Suppressor macrophage (primary cell): ENCODE data around the gene RPTOR.

Experiments
- DNase-seq, 4 experiments: peaks; one replicate each; pipeline ENCODE4 v3.0.0-alpha.2; 2020 to 2022

RPTOR gene

DNA sequence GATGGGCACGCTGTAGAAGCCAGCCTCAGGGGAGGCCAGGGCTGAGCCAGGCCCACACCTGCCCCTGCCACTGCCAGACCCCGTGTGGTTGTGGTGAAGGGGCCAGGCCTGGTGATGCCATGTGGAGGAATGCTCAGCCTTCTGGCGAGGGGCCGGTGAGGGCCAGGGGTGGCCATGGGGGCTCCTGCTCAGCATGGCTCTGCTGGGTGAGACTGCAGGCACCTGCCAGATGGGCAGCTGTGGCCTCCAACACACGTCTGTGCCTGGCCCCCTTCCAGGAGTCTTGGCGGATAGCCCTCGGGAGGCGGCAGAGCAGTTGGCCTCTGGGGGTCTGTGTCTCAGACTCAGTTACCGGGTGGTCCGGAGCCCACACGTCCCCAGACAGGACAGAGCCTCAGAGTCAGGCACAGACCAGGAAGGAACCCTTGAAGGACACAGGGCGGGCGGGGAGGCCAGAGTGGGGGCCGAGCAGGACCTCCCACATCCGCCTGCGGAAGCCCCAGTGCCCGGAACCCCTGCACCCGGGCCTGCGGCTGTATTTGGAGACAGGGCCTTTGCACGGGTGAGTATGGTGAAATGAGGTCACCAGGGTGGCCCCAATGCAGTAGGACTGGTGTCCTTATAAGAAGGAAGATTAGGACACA lies 424.5 kb downstream of the RPTOR start:
- peak; percentile 19 to 48 (median 37) for DNase-seq

DNA sequence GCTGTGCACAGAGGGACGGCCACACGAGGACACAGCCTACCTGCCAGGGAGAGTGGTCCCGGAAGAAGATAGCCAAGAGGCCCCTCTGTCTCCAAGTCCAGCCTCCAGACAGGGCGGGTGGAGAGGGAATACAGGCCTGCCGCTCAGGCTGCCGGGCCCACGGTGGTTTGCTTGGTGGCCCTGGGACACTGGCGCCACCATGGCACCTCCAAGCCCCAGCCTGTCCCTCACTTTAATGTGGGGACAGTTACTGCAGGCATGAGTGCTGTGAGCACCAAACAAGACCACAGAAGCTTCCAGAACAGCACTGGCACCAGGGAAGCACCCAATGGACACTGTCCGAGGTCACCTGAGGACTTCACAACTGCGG lies 425.0 kb downstream of the RPTOR start:
- DNase-seq: no peak

DNA sequence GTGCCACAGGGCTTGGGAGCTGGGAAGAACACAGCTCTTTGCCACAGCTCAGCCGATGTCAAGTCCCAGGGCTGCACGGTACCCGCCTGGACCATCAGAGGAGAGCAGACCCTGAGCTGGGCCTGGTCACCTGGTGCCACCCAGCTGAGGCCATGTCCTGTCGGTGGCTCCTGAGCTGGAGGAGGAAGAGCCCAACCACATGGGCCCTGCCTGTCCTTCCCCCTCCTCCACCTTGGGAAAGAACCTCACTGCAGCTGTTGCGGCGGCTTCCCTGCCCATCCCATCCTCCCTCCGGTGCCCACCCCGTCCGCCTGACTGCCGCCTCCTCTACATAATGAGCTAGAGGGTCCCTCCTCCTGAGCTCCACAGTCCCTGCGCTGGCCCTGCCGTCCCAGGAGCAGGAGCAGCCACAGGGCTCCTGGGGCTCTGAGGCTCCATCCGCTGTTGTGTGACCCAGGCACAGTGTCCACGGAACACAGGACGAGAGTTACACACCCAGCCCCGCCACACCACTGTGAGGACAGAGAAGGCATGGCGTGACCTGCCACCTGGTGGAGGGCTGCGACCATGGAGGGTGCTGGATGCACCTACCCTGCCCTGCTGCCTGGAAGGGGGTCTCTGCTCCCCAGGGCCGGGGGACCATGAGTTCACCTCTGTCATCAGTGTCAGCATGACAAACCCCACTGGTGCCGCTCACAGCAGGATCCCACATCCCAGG lies 425.6 kb downstream of the RPTOR start:
- DNase-seq: peak in 3 of 4 experiments; percentile 26 to 56 (median 28)

DNA sequence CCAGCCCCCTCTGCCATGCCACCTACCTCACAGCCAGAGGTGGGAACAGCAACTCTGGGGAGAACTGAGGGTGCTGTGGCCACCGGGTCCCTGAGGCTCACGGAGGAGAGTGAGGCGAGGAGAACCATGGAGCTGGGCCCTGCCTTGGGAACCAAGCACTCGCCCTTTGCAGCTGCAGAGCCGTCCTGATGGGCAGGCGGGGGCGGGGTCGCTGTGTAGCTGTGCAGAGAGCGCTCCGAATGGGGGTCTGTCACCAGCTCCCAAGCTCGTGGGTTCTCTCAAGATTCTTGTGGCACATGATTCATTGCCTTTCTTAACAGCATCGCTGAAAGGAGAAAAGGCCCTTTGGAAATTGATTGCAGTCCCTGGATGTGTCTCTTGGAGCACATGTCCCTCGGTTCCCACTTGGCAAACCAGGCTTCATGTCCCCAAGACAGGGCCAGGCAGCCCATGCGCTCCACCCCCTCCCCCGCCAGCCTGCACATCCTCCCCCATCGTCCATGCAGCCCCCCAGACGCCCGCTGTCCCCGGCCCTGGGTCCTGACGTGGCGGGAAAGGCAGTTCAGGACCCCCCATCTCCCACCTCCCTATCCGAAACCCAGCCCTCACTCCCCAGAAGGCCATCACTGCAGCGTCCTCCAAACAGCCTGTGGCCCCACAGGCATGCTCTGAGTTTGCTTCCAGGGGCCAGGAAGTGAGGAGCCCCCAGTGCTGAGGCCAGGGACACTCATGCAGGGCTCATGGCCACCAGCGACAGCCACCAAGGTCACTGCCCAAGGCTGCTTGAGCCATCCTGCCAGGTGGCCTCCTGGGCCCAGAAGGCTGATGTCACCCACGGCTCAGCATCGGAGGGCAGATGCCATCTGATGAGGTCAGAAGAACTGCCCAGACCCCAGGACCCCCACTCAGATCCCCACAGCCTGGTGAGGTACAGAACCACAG lies 426.4 kb downstream of the RPTOR start:
- no peak for DNase-seq

DNA sequence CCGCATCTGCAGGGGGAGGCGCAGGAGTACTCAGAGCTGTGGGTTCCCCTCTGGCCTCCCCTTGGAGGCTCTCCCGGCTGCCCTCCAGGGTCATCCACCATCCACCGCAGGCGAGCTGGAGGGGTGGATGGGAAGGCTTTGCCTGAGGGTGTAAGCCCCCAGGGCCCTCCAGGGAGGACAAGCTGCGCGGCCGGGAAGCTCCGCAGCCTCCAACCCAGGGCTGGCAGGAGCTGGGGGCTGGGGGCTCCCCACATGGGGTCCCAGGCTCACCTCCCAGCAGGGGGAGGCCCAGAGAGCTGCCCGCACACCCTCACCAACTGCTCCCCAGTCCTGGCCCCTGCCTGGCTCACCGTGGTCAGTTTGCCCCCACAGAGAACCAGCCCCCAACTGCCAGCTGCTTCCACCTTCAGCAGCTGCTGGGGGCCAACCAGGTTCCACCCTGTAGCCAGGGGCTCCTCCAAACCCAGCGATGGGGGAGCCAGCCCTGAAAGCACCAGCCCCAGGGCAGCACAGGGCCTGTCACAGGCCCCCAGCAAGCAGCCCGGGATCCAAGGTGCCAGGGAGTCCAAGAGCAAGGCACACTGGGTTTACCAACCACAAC lies 427.2 kb downstream of the RPTOR start:
- DNase-seq: no peak

DNA sequence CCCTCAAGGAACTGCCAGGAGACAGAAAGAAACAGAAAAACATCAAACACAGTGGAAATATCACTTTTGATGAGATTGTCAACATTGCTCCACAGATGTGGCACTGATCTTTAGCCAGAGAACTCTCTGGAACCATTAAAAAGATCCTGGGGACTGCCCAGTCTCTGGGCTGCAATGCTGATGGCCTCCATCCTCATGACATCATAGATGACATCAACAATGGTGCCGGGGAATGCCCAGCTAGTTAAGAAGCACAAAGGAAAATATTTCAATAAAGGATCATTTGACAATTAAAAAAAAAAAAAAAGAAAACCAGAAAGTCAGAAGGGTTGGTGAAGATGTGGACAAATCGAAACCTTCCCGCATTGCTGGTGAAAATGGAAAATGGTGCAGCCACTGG lies 432.1 kb downstream of the RPTOR start:
- DNase-seq: no peak

DNA sequence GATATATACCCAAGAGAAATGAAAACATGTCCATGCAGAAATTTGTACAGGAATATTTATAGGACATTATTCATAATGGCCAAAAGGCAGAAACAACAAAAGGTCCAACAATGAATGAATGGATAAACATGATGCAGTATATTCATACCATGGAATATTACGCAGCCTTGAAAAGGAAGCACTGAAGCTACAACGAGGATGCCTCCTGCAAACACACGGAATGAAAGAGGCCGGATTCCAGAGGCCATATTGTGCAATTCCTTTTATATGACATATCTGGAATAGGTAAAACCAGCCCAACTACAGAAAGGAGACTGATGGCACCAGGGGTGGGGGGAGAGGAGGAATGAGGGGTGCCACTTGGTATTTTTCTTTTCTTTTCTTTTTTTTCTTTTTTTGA lies 432.5 kb downstream of the RPTOR start:
- no peak for DNase-seq

DNA sequence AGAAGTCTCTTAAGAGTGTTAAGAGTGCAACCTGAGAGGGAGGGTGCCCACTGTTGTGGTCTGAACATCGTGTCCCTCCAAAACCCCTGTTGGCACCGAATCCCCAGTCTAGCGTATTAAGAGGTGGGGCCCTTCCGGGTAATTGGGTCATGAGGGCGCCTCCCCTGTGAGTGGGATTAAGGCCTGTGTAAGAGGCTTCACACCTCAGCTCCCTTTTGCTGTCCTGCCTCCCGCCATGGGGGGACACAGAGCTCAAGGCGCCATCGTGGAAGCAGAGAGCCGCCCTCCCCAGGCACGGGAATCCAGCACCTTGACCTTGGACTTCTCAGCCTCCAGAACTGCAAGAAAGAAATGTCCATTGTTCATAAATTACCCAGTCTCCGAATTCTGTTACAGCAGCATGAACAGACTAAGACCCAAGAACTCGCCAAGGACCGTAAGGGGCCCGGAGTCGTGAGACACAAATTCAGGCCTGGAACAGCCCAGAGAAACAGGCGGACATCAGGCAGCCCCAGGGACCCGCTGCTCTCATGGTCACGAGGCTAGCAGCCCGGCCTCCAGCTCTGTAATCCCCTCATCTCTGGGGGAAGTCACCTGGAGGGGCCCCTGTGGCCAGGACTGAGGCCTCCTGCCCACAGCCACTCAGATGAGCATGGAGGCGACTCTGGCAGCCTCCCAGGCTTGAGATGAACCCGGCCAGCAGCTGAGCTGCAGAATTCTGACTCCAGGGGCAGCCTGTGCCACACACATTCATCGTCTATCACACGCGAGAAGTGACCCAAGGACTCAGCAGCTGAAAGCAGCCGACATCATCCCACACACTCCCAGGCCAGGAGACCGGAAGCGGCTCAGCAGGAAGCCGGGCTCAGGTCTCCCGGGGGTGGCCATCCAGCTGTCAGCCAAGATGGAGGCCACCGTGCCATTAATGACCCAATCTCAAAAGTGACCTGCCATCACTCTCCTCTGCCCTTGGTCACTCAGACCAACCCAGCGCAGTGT lies 434.2 kb downstream of the RPTOR start:
- DNase-seq: no peak

DNA sequence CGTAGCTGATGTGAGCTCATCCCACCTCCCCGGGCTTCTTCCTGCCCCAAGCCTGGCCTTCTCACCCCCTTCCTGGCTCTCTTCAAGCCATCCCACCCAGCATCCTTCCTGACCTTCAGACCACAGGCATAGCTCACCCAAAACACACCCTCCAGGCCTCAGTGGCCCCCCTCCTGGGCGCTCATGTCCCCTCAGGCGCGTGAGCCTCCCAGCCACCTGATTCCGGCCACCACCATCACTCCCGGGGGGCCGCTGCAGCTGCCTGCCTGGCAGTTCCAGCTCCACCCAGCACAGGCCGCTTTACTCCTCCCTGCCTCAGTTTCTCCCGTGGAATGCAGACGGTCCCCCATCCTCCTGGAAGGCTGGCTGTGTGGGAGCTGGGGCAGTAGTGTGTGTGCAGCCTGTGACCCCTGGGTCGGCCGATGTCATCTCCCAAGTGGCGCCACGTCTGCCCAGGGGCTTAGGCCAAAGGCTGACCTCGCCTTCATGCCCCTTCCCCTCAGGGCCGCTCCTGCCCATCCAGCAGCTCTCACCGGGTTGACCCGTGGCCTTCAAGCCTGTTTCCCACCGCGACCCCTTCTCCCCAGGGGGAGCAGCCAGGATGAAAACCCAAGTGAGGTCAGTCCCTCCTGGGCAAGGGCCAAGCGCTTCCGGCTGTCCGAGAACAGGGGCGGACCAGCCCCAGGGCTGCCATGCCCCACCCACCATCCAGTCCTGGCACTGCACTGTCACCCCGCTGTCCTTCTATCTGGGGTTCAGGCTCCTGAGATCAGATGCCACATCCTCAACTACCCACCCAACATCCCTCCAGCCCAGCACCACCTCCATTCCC lies 435.1 kb downstream of the RPTOR start:
- no peak for DNase-seq

DNA sequence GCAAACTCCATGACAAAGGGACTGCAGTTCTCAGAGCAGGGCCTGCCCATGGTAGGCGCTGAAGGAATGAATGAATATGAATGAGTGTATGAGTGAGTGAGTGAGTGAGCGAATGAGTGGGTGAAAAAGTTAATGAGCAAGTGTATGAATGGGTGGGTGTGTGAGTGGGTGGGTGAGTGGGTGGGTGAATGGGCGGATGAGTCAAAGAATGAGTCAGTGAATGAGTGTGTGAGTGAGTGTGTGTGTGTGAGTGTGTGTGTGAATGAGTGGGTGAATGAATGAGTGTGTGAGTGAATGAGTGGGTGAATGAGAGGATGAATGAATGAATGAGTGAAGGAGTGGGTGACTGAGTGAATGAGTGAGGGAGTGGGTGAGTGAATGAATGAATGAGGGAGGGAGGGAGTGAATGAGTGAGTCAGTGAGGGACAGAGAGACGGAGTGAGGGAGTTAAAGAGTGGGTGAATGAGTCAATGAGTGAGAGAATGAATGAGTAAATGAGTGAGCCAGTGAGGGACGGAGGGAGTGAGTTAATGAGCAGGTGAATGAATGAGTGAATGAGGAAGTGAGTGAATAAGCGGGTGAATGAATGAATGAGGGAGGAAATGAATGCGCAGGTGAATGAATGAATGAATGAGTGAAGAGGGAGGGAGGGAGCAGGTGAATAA lies 435.9 kb downstream of the RPTOR start:
- no peak for DNase-seq

DNA sequence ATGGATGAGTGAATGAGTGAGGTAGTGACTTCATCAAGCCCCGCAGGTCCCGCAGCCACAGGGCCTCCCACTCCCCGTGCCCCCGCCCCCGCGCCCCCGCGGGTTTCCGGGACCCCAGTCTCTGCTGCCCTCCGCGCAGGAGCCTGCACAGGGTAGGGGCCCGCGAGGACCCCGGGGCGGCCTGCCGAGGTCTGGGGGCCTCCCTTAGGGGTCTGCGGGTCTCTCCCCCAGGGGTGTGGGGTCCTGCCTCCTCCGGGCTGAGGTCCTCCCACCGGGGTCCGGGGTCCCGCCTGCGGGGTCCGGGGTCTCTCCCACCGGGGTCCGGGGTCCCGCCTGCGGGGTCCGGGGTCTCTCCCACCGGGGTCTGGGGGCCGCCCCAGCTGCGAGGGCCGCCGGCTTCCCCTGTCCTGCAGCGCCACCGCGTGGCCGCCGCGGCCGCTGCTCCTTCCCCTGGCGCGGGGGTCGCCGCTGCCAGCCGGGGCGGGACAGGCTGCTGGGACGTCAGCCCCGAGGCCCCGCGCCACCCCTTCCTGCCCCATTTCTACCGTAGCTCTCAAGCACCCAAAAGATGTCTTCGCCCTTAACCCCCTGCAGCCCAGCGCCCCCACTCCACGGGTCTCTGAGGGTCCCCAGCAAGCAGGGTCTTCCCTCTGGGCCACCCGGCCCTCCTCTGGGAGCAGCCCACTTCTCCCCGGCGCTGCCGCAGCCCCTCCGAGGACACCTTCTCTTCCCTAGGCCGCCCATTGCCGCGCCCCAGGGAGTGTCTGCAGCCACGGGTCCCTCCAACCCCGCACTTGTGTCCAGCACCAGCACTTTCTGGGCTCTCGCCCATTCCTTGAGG lies 436.6 kb downstream of the RPTOR start:
- DNase-seq: peak in 3 of 4 experiments; percentile 30 to 56 (median 52)

DNA sequence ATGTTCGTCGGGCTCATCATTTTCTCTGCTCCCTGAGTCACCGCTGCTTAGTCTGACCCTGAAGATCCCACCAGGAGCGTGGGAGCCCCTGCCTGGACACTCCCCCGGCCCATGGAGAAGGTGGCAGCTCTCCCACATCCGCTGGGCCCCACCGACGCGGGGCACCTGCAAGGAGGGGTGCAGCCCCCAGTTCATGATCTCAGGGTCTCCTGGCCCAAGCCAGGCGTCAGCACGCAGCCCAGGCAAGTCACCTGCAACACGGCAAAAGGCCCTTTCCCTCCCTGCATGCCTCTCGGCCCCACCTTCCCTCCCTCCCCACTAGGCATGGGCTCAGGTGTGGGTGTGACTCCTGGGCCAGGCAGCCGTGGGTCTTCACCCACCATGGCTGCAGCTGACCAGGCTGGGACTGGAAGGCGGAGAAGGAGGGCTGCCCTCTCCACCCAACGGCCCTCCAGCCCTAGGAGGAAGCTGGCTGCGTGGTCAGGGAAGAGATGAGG lies 437.3 kb downstream of the RPTOR start:
- peak in 1 of 4 experiments; percentile 36 for DNase-seq

DNA sequence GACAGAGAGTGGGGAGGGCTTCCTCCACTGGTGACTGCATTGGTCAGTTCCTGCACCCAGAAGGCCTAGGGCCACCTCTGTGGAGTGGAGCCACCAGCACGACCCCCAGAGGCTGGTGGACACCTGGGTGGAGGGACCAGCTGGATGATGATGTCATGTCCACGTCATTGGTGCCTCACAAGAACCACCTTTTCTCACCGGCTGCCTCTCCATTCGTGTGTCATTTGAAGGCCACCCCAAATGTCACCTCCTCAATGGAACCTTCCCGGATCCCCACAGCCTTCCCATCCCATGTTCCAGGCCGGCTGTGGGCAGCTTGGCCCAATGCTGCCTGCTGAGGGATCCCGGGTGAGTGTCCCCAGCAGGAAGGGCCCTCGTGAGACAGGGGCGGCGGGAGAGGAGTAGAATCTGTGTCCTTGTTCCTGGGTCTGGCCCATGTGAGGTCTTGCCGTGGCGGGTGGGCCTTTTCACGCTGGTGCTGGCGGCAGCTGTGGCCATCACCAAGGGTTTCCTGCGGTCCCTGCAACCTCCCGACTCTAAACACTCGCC lies 437.9 kb downstream of the RPTOR start:
- DNase-seq: no peak

DNA sequence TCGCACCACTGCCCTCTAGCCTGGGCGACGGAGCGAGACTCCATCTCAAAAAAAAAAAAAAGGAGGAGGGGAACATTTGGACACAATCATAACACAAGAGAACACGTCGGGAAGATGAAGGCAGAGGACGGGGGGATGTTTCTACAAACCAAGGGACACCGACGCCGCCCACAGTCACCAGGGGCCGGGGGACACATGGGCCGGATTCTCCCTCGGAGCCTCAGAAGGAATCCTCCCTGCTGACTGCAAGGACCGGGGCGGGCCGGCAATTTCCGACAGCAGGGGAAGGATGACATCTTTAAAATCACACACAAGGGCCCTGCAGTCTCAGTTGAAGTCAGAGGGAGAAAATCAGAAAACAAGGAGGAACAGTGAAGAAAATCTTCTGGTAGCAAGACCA lies 438.9 kb downstream of the RPTOR start:
- DNase-seq: no peak

DNA sequence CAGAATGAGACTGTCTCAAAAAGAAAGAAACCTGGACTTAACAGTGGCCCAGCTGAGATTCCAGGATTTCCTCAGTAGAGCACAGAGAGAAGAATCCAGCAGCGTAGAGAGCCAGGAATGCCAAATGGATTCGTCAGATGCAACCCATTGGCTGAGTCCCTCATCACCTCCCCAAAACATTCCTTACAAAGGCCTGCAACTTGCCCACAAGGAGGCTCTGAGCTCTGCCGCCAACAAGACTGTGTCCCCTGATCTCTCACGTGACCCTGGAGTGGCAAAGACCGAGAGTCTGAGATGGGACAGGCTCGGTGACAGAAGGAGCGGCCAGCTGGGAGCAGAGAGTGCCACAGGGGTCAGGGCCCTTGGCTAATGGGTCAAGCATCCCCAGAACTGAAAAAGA lies 440.1 kb downstream of the RPTOR start:
- DNase-seq: no peak

DNA sequence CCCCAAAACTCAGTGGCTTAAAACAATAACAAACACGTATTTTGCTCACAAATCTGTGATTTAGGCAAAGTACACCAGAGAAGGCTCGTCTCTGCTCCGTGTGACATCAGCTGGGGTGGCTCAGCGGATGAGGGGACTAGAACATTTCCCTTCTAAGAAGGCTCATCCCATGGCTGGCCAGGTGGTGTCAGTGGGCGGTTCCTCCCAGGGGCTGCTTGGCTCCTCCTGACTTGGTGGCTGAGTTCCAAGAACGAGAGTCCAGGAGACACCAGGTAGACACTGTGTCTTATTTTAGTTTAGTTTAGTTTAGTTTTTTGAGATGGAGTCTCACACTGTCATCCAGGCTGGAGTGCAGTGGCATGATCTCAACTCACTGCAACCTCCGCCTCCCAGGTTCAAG lies 441.4 kb downstream of the RPTOR start:
- DNase-seq: no peak

DNA sequence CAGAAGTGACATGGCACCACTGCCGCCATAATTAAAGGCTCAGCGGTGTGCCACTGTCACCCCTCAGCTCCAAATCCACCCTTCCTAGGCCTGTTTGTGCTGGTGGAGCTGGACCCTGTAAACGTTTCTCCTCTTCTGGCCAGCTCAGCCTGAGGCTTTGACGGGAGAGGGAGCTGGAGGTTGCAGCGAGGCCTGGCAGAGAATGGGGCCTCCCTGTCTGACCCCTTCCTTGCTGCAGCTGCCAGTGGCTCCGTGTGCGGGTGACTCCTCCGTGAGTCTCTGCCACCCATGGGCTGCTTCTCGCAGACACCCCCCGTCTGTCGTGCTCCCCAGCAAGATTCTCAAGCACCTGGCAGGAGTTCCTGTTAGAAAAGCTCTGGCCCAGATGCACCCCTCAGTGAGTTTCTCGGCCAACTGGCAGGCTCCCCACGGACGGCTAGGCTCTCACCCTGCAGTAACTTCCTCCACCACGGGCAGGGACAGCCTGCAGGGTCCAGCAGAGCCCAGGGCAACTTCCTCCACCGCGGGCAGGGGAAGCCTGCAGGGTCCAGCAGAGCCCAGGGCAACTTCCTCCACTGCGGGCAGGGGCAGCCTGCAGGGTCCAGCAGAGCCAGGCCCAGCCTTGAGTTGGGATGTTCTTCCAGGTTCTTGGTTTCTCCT lies 442.3 kb downstream of the RPTOR start:
- DNase-seq: peak; percentile 72 to 91 (median 84)

DNA sequence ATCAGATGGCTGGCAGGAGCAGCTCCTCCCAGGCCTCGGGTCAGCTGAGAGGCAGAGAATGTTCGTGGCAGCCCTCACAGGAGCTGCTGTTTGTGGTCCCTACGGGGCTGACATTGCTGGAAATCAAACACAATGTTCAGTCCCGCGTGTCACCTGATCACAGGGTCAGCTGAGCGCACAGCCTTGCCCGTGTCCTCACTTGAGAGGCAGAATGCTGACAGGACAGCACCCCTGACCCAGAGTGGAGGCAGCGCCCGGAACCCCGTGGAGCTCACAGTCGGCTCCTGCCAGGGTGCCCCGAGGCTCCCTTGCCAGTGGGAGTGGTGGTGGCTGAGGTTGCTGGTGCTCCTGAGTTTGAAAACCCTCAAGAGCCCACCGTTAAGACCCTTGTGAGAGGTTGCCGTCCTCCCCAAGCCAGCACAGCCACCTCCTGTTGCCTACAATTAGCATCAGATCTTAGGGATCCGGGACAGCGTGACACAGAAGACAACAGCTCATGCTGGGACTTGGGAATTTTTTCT lies 443.4 kb downstream of the RPTOR start:
- DNase-seq: no peak
